ENCODE measurements around the gene LRRC4C.

LRRC4C gene

GRCh38 chr11:41247621-41248020, 211.8 kb downstream of the LRRC4C start:
- no peak for DNase-seq

- no peak for DNase-seq
Observed at GRCh38 chr11:41246399-41246745, 213.1 kb downstream of the LRRC4C start.

- no peak for DNase-seq
Observed at GRCh38 chr11:41245704-41246398, 213.6 kb downstream of the LRRC4C start.

- no peak for DNase-seq
Observed at GRCh38 chr11:41245184-41245583, 214.3 kb downstream of the LRRC4C start.

GRCh38 chr11:41237382-41237781, 222.1 kb downstream of the LRRC4C start:
- DNase-seq, result no peak

- no peak for DNase-seq
Observed at GRCh38 chr11:41235668-41236067, 223.8 kb downstream of the LRRC4C start.

- no peak for DNase-seq
Observed at GRCh38 chr11:41225856-41226633, 233.4 kb downstream of the LRRC4C start.

- no peak for DNase-seq
Observed at GRCh38 chr11:41222236-41222635, 237.2 kb downstream of the LRRC4C start.

- no peak for DNase-seq
Observed at GRCh38 chr11:41206388-41206787, 253.1 kb downstream of the LRRC4C start.

- DNase-seq, result no peak
Observed at GRCh38 chr11:41201156-41201555, 258.3 kb downstream of the LRRC4C start.

GRCh38 chr11:41190437-41191082, 268.9 kb downstream of the LRRC4C start:
- no peak for DNase-seq

GRCh38 chr11:41189701-41190436, 269.6 kb downstream of the LRRC4C start:
- DNase-seq, result no peak

- DNase-seq, result no peak
Observed at GRCh38 chr11:41177791-41178190, 281.7 kb downstream of the LRRC4C start.

GRCh38 chr11:41175304-41175972, 284.0 kb downstream of the LRRC4C start:
- DNase-seq, result no peak

- DNase-seq, result no peak
Observed at GRCh38 chr11:41146326-41146725, 313.1 kb downstream of the LRRC4C start.

- no peak for DNase-seq
Observed at GRCh38 chr11:41145420-41145819, 314.0 kb downstream of the LRRC4C start.

- no peak for DNase-seq
Observed at GRCh38 chr11:41134971-41135370, 324.5 kb downstream of the LRRC4C start.

GRCh38 chr11:41133023-41133422, 326.4 kb downstream of the LRRC4C start:
- DNase-seq, result no peak

- no peak for DNase-seq
Observed at GRCh38 chr11:41121600-41121999, 337.9 kb downstream of the LRRC4C start.

GRCh38 chr11:41119484-41119883, 340.0 kb downstream of the LRRC4C start:
- DNase-seq, result no peak

- no peak for DNase-seq
Observed at GRCh38 chr11:41118521-41118920, 340.9 kb downstream of the LRRC4C start.

- DNase-seq, result no peak
Observed at GRCh38 chr11:41116970-41117369, 342.5 kb downstream of the LRRC4C start.

GRCh38 chr11:41115066-41115465, 344.4 kb downstream of the LRRC4C start:
- DNase-seq, result no peak

Data from cerebellar nuclear complex (tissue), 1 donor.